ENCODE data around the gene DUSP10.

DUSP10 gene

DNA sequence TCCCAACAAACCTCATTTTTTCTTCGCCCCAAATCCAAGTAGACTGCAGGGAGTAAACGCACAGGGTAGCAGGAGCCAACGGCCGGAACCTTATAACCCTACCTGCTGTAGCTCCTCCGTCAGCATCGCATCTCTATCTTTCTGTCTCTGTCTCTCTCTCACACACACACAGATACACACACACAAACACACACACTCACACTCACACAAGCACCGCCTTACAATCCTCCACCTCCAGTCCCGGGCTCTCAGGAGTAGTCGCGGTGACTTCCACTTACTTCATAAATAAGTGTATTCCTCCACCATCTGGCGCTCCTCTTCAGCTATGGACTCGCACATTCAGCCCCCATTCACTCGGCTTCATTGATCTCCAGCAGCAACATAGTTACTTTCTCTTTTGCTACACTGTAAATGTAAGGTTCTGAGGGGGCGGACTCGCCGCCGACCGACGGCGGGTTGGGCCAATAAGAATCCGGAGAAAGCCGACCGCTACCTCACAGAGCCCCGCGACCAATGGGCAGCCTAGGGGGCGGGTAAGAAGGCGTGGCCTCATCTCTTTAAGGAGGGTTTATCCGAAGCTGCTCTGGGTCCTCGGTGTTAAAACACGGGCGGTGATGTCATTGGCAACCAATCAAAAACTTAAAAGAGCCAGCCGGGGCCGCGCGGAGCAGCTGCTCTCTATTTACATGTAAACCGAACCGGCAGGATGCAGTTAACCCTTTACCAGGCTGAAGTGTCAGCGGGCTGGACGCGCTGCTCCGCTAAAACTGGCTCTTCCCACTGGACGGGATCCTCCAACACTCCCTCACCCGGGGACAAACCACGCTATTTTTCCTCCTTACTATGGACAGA is at the start of gene DUSP10:
DUSP10 (minus strand) TSS at position 387 of the 852 bp plus-strand sequence. CDS start 2,345 bp downstream, outside the sequence.
- peak; percentile 100 for DNase-seq (ENCODE audit: low spot score)

DNA sequence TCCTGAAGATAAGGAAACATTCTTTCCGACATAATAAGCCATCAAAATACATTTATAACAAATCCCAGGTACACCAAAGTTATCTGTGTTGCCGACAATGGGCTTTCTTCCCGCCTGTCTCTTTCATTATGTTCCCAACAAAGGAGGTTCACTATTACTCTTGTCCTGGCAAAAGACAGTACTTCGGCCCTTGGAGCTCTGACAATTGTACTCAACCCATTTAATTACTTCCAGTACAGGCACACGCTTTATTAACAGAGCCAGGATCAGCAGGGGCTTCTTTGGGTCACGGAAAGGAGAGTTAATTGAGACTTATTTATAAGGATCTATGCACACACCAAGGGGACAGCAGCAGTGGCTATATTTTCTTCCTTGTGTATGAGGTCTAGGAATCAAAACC is 46.6 kb upstream of the DUSP10 start:
- no peak for DNase-seq (ENCODE audit: low spot score)

DNA sequence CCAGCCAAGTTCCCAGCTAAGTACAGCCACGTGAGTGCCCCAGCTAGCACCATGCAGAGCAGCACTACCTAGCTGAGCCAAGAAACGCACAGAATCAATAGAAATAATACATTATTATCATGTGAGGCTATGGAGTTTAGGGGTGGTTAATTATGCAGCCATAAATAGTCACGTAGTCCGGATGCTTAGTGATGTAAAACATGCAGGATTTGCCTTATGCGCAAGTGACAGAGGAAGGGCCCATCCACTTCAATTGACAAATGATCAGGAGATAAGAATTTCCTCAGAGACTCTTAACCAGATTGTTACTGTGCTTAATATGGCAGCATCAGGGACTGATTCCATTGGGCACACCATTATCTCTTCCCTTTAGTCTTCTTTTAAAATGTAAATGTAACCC is 44.8 kb upstream of the DUSP10 start:
- no peak for DNase-seq (ENCODE audit: low spot score)

DNA sequence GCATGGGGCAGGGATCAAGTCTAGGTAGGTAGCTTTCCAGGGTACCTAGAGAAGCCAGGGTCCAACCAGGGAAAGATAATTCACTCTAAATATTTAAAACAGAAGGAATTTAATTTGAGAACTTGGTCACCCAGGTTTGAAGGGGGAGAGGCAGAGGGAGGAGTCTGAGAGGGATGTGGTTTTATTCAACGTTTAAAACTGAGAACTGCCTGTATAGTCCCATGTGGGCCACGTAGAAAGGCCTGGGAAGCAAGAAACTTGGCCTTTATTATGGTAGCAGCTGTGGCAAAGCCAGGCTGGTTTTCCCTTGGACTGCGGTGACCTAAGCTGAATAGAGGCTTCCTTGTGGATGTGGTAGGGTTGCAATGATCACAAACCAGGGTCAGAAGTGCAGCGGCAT is 42.0 kb upstream of the DUSP10 start:
- DNase-seq (ENCODE audit: low spot score): no peak

DNA sequence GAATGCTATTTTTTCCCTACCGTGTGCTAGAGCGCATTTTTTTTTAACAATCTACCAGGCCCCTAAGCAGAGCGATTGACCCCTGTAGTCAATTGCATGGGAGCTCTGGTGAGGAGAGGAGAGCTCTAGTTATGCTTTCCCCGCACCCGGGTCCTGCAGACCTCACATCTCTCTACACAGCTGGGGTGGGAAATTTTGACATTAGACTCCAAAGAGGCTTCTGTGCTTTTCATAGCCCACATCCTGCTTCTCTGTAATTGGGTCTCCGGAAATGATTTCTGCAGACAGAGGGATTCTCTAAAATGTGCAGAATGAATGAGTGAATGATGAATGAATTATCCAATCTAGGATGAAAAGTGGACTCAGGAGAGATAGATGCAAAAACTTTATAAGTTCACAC is 41.5 kb upstream of the DUSP10 start:
- DNase-seq (ENCODE audit: low spot score): no peak

DNA sequence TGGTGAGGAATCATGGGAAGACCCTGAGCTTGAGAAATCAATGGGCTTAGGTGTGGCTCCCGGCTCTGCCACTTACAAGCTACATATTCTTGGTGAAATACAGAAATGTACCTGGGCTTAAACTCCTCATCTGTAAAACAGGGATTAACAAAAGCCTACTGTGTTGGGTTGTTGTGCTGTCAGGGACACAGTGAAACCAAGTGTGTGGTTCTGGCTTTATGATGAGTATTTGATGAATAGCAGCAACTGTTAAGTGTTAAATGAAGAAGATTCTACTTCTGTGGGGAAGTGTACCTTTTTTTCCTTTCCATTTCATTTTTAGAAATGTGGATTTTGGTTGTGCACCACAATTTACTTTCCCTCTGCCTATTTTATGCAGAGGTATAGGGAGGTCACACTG is 41.1 kb upstream of the DUSP10 start:
- no peak for DNase-seq (ENCODE audit: low spot score)

DNA sequence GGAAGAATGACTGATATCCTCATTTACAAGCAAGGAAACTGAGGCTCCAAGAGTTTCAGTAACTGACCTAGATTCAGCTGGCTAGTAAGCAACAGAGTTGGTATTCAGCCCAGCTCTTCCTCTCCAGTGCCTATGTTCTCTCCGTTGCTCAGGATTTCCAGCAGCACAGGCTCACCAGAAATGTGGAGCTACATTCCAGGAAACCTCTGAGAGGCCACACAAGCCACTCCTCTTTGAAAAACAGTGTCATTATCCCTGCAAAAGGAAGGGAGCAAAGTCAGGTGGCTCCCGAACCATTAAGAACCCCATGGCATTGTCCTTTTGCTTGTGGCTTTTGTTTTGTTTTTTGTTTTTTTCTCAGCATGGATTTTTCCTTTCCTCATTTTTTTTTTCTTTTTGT is 40.6 kb upstream of the DUSP10 start:
- no peak for DNase-seq (ENCODE audit: low spot score)

DNA sequence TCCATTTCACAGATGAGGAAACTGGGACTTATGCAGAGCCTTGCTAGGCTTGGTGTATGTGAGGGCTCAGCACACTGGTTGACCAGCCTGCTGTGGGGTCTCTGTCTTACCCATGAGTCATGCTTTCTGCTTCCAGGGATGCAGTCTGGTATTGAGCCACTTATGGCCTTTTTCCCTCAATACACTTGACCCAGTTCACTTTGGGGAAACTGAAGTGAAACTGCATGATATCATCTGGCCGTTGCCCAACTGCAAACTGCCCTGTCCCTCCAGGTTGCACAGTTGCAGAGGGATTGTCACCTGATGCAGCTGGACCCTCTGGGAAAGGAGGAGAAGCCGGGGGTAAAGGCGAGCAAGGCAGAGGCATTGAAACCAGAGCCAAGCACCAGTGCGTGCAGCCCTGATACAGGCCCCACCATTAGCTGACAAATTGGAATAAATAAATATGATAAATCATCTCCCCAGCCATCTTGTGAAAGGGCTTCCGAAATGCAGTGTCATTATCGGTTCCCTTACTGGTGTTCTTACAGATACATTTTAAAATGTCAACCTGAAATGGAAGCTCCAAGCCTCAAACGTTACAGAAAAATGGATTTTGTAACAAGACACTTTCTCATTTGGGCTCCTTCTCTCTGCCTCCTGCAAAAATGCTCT is 39.3 kb upstream of the DUSP10 start:
- DNase-seq (ENCODE audit: low spot score): no peak

DNA sequence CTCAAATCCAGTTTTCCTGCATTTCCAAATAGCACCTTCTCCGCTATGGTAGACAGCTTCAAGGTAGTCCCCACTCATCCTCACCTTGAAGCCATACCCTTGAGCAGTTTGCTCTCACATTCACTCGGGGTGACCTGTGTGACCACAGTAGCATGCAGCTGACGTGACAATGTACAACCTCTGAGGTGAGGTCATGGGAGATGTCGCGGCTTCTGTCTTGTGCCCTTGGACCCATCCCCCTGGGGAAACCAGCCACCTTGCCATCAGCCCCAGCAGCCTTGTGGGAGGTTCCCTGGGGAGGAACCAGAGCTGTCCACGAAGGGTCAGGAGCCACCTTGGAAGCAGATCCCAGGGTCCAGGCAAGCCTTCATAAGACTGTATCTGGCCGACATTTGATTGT is 38.3 kb upstream of the DUSP10 start:
- DNase-seq (ENCODE audit: low spot score): no peak

DNA sequence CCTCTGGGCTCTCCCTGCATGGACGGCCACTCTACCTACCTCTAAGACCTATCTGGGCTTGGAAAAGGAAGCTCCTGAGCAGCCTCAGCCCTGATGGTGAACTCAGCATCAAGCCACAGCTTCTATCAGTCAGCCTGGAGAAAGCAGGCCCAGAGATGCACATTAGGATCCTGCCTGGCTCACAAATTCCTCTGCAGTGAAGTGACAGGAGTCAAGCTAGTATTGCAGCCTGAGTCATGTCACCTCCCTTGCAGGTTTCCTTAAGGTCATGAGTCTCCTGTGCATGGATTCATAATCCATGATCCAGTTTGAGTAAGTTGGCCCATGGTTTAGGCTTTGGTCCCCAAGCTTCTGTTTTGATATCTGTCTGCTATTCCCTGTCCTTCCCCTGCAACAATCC is 37.9 kb upstream of the DUSP10 start:
- DNase-seq (ENCODE audit: low spot score): no peak

DNA sequence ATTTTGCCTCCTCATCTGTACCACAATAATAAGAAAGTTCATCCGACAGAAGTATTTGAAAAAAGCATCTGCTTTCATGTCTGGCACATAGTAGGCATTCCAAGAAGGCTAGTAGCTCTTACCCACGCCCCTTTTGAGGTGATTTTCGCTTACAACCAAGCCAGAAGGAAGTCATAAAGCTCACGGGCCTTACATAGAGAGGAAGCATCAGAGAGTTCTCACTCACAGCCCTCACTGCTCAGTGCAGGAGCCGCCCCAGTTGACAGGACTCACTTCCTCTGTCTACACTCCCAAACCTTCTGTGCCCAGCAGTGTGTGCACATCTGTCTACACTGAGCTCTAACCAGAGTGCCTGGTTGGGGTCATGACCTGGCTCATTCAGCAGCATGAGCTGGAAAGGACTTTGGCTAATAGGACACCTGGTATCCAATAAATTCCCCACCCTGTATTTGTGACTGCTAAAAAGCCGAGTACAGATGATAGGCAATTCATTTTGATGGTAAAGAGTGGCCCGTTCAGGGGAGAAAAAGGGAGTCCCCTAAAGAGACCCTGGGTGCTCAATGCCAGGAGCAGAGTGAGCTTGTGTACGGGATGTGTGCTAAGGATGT is 36.8 kb upstream of the DUSP10 start:
- no peak for DNase-seq (ENCODE audit: low spot score)

DNA sequence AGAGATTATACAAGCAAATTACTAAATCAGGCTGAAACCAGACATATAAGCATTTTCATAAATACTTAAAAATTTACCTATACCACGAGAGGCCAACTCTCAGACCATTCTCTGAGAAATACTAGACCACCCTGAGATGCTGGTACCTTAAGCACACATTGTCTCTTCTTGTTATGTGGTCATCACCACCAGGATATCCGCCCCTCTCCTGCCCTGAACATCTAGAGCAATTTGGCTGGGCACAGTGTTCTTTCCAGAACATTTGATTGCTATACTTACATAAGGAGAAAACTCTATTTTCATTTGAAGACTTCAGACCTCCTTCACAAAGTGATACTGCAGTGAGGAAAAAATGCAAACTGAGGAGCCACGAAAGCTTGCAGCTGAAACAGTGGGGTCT is 36.2 kb upstream of the DUSP10 start:
- no peak for DNase-seq (ENCODE audit: low spot score)

DNA sequence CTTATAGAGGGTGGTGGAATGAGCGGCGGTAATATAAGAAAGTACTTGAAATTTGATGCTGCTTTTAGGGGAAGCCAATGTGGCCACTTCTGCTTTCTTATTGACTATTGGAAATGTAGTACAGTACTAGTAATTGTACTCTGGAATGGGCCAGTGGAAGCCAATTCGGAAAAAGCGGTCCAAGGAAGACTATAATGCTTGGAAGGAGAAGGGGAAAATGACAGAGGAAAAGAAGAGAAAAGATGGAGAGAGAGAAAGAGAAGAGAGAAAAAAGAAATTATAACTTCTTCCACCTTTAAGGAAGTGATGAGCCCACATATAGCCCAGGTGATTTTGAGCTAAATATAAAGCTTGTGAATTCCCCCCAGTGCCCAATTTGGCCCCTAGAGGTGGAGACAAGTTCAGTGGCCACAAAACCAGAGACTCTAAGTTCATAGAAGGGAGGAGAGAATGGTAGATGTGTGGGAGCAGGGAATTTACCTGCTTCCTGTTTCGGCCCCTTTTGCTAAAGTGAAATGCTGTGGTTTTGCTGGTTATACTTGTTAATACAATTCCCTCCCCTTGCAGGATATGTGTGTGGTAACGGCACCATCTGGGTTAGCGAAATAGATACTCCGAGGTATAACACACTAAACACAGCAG is 35.7 kb upstream of the DUSP10 start:
- no peak for DNase-seq (ENCODE audit: low spot score)

DNA sequence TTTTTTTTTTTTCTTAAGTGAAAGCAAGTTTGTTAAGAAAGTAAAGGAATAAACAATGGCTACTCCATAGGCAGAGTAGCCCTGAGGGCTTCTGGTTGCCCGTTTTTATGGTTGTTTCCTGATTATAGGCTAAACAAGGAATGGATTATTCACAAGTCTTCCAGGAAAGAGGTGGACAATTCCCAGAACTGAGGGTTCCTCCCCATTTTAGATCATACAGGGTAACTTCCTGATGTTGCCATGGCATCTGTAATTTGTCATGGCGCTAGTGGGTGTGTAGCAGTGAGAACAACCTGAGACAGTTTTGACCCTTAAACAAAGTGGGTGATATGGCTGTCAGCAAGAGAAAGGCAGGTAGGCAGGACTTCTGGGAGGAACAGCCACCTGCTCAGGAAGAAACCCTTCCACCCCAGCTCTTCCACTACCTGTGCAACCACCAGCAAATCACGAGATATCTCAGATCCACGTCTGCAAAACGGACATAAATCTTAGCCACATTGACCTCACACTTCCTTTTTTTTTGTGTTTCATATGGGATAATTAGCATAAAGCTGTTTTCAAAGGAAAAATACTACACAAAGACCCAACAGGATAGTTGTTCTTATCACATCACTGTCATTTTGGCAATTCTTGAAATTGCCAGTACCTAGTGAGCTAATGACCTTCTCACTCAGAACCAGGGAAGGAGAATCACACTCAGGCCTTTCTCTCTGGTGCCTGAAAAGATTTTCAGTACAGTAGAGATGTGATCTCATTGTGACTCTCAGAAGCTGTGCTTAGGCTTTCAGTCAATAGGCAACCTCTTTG is 34.8 kb upstream of the DUSP10 start:
- DNase-seq (ENCODE audit: low spot score): no peak

DNA sequence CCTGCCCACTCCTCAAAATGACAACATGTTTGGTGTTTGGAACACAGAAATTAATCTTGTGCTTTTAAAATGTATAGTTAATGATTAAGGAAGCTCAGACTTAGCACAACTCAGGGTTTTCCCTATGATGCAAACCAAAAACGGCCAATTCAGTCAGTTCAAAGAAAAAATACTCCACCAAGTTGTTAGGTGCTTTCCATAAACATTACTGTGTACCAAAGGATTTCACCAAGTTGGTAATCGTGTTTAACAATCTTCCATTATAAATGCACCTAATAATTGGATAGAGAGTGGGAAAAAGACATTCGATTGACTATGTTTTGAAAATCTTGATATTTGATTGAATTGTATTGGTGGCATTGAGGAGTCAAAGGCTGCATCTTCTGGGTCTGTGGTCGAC is 33.3 kb upstream of the DUSP10 start:
- no peak for DNase-seq (ENCODE audit: low spot score)

DNA sequence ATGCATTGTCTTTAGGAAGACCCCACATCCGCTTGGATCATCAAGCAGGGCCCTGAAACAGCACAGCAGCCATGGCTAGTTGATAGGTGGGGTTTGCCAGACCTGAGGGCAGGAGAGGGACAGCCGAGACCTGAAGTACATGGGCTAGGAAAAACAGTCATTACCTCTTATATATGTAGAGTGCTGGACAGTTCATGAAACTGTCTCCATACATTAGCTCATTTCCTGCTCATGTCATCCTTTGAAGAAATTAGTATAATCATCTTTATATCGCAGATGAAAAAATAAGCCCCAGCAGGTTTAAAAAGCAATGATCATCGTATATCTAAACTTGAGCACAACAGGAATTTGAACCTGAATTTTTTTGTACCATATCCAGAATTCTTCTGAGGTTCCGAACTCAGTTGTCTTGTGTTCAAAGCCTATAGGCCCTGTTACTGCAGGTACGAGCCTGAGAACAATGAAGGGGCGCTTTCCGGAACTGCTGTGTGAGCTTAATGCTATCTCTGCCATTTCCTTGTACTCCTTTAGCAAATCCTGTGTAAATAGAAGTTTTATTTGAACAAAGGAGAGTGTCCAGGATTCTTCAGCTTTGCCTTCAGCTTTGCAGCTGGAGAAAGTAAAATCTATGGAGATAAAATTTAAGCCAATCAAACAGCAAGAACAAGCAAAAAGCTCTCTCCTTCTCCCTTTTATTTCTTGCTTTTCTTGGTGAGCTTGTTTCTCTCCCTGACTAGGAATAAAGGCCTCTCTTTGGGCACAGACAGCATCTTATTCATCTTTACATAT is 32.4 kb upstream of the DUSP10 start:
- DNase-seq (ENCODE audit: low spot score): no peak

DNA sequence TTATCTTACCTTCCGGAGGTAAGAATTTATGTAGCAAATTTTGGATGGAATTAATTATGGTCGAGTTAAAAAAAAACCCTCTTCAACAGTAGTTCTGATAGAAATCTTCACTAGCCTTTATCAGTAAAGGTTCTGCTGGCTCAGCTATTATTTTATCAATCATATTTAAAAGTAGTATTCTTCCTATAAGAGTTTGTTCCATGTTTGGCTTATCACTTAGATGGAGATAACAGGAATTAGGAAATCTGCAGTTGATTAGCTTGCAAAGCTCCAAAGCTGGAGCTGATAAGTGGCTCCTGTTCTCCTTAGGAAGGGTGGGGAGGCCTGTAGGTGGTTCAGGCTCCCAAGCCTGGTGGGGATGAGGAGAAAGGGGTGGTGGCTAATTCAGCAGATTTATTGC is 31.5 kb upstream of the DUSP10 start:
- DNase-seq (ENCODE audit: low spot score): no peak

DNA sequence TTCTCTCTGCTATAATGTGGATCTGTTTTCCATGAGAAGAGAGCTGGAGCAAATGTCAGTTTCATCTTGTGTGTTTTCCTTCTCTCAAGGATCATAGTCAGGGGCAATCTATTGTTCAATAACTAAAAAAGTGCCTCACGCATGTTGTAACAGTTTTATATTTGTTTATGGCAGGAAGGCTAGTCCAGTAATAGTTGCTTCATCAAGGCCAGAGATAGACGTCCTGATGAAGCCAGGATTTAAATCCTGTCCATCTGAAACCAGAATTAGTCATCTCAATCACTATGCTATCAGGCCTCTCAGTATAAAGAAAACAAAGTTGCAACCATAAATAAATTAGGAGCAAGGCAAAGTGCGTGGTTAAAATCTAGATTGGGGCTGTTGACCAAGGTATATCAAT is 30.2 kb upstream of the DUSP10 start:
- no peak for DNase-seq (ENCODE audit: low spot score)

DNA sequence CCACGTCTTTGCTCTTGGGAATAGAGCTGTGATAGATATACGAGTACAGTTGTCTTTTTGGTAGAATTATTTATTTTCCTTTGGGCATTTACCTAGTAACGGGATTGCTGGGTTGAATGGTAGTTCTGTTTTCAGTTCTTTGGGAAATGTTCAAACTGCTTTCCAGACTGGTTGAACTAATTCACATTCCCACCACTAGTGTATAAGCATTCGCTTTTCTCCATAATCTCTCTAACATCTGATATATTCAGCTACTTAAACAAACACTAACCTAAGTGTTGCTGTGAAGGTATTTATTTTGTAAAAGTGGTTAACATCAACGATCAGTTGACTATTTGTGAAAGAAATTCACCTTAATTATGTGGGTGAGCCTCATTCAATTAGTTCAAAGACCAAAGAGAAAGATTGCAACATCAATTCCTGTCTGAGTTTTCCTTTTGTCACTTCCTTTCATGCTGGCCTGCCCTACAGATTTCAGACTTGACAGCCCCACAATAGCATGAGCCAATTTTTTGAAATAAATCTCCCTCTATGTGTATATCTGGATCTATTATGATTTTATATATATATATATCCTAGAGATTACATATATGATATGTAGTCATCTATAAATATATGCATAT is 26.7 kb upstream of the DUSP10 start:
- no peak for DNase-seq (ENCODE audit: low spot score)

DNA sequence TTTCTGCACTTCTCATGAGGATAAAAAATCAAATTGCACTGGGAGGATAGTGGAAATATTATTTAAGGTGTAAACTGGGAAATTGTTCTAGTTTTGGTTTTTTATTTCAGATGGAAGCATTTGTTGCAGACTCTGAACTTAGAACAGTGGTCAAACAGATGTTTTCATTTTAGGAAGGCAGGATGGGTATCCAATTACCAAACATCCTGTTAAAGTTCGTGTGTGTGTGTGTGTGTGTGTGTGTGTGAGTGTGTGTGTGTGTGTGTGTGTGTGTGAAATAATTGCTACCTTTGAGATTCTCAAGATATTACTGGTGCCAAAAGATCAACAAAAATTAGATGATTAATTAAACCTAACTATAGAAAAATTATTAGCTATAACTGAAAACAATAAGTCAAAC is 24.3 kb upstream of the DUSP10 start:
- no peak for DNase-seq (ENCODE audit: low spot score)

DNA sequence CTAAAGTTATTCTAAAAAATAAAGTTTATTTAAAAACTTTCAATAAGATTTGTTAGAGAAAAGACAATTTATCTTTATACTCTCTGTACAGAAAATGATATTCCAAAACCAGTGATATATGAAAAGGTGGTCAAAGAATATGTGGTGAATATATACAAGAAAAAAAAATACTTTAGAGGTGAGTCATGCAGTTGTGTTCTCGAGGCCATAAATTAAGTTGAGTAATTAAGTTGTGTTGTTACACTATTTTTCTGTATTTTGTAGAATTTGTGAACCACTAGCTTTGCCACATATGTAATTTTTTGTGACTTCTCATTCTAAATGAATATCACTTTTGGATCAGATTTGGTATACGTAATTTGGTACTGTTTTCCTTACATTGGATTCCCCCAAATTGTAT is 23.6 kb upstream of the DUSP10 start:
- no peak for DNase-seq (ENCODE audit: low spot score)

Data from globus pallidus (tissue), 1 donor.